ENCODE measurements around the gene MTF2. TPM values are rescaled to one million over a fixed set of nuclear protein-coding genes. Genes with fewer than 3 reads are reported as not detected.

Gene MTF2
- total and polyA plus RNA-seq, 9 of the 15 experiments (the other 6 are each of a cell fraction or from before 2014, with no cell fraction given) = 29.3 to 124 (median 57.7) TPM

DNA sequence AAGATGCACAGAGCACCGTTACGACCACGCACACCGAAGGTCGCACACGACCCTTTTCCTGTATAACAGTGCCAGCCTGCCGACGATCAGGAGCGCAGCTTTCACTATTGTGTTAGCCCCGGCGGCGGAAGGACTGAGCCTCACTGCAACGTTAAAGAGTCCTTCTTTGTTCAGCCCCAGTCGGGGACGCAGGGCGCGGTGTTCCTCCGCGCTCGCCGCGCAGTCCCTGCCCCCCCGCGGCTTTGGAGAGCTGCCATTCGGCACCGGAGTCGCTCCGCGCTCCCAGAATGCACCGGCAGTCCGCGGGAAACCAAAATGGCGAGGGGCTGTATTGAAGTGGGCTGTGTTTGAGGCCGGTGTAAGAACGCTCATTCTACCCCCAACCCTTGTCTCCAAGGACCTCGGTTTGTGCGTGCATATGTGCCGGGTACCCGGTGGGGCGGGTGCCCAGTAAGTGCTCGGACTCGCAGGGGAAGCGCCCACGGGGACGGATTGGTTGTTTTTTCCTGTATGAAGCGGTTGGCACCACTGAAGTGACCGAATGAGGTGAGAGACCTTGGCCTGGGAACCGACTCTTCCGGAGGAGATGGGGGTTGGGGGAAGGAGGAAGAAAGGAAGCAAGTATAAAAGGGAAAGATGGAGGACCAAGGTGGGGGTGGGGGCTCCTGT is at the start of gene MTF2 (continued):
- TF ChIP-seq, protein P1, sequence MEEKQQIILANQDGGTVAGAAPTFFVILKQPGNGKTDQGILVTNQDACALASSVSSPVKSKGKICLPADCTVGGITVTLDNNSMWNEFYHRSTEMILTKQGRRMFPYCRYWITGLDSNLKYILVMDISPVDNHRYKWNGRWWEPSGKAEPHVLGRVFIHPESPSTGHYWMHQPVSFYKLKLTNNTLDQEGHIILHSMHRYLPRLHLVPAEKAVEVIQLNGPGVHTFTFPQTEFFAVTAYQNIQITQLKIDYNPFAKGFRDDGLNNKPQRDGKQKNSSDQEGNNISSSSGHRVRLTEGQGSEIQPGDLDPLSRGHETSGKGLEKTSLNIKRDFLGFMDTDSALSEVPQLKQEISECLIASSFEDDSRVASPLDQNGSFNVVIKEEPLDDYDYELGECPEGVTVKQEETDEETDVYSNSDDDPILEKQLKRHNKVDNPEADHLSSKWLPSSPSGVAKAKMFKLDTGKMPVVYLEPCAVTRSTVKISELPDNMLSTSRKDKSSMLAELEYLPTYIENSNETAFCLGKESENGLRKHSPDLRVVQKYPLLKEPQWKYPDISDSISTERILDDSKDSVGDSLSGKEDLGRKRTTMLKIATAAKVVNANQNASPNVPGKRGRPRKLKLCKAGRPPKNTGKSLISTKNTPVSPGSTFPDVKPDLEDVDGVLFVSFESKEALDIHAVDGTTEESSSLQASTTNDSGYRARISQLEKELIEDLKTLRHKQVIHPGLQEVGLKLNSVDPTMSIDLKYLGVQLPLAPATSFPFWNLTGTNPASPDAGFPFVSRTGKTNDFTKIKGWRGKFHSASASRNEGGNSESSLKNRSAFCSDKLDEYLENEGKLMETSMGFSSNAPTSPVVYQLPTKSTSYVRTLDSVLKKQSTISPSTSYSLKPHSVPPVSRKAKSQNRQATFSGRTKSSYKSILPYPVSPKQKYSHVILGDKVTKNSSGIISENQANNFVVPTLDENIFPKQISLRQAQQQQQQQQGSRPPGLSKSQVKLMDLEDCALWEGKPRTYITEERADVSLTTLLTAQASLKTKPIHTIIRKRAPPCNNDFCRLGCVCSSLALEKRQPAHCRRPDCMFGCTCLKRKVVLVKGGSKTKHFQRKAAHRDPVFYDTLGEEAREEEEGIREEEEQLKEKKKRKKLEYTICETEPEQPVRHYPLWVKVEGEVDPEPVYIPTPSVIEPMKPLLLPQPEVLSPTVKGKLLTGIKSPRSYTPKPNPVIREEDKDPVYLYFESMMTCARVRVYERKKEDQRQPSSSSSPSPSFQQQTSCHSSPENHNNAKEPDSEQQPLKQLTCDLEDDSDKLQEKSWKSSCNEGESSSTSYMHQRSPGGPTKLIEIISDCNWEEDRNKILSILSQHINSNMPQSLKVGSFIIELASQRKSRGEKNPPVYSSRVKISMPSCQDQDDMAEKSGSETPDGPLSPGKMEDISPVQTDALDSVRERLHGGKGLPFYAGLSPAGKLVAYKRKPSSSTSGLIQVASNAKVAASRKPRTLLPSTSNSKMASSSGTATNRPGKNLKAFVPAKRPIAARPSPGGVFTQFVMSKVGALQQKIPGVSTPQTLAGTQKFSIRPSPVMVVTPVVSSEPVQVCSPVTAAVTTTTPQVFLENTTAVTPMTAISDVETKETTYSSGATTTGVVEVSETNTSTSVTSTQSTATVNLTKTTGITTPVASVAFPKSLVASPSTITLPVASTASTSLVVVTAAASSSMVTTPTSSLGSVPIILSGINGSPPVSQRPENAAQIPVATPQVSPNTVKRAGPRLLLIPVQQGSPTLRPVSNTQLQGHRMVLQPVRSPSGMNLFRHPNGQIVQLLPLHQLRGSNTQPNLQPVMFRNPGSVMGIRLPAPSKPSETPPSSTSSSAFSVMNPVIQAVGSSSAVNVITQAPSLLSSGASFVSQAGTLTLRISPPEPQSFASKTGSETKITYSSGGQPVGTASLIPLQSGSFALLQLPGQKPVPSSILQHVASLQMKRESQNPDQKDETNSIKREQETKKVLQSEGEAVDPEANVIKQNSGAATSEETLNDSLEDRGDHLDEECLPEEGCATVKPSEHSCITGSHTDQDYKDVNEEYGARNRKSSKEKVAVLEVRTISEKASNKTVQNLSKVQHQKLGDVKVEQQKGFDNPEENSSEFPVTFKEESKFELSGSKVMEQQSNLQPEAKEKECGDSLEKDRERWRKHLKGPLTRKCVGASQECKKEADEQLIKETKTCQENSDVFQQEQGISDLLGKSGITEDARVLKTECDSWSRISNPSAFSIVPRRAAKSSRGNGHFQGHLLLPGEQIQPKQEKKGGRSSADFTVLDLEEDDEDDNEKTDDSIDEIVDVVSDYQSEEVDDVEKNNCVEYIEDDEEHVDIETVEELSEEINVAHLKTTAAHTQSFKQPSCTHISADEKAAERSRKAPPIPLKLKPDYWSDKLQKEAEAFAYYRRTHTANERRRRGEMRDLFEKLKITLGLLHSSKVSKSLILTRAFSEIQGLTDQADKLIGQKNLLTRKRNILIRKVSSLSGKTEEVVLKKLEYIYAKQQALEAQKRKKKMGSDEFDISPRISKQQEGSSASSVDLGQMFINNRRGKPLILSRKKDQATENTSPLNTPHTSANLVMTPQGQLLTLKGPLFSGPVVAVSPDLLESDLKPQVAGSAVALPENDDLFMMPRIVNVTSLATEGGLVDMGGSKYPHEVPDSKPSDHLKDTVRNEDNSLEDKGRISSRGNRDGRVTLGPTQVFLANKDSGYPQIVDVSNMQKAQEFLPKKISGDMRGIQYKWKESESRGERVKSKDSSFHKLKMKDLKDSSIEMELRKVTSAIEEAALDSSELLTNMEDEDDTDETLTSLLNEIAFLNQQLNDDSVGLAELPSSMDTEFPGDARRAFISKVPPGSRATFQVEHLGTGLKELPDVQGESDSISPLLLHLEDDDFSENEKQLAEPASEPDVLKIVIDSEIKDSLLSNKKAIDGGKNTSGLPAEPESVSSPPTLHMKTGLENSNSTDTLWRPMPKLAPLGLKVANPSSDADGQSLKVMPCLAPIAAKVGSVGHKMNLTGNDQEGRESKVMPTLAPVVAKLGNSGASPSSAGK (IDR thresholded peaks at IDR 0.05) = peak; percentile 57
- no peak for TF ChIP-seq ZNF79 (CRISPR knock-in tag; IDR thresholded peaks at IDR 0.05; ENCODE audit: low read depth)
- TF ChIP-seq, protein P2, sequence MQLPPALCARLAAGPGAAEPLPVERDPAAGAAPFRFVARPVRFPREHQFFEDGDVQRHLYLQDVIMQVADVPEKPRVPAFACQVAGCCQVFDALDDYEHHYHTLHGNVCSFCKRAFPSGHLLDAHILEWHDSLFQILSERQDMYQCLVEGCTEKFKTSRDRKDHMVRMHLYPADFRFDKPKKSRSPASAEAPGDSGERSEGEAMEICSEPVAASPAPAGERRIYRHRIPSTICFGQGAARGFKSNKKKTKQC (CRISPR knock-in tag; IDR thresholded peaks at IDR 0.05) = peak; percentile 89
- TF ChIP-seq FOXK2 (conservative IDR thresholded peaks at IDR 0.05 in 1 of 2, IDR thresholded peaks at IDR 0.05 in 1 of 2; ENCODE audit: low read depth in 2 of 2) = peak in 1 of 2 experiments; percentile 72; a peak in 3 of 4 replicates
- peak; percentile 45 for TF ChIP-seq POU5F1 (IDR thresholded peaks at IDR 0.05; ENCODE audit: borderline replicate concordance, low read depth, low read length, partially characterized antibody)
- peak; percentile 84; the same call in 1 of the 2 replicates for TF ChIP-seq LEF1 (IDR thresholded peaks at IDR 0.05)
- peak; percentile 82; the same call in 1 of the 2 replicates for TF ChIP-seq SREBF2 (CRISPR knock-in tag; IDR thresholded peaks at IDR 0.05)
- TF ChIP-seq MBD2 (IDR thresholded peaks at IDR 0.05; ENCODE audit: borderline replicate concordance, low read depth) = peak; percentile 81
- TF ChIP-seq MTA3 (IDR thresholded peaks at IDR 0.05; ENCODE audit: borderline replicate concordance) = peak; percentile 97
- no peak for TF ChIP-seq FOXK1 (CRISPR knock-in tag; IDR thresholded peaks at IDR 0.05; ENCODE audit: borderline replicate concordance)
- TF ChIP-seq, protein P3, sequence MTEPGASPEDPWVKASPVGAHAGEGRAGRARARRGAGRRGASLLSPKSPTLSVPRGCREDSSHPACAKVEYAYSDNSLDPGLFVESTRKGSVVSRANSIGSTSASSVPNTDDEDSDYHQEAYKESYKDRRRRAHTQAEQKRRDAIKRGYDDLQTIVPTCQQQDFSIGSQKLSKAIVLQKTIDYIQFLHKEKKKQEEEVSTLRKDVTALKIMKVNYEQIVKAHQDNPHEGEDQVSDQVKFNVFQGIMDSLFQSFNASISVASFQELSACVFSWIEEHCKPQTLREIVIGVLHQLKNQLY (CRISPR knock-in tag; conservative IDR thresholded peaks at IDR 0.05) = 0 out of 4 replicates have a peak, but pooled peaks have one; percentile 25 to 28
- TF ChIP-seq, protein P4, sequence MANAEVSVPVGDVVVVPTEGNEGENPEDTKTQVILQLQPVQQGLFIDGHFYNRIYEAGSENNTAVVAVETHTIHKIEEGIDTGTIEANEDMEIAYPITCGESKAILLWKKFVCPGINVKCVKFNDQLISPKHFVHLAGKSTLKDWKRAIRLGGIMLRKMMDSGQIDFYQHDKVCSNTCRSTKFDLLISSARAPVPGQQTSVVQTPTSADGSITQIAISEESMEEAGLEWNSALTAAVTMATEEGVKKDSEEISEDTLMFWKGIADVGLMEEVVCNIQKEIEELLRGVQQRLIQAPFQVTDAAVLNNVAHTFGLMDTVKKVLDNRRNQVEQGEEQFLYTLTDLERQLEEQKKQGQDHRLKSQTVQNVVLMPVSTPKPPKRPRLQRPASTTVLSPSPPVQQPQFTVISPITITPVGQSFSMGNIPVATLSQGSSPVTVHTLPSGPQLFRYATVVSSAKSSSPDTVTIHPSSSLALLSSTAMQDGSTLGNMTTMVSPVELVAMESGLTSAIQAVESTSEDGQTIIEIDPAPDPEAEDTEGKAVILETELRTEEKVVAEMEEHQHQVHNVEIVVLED (CRISPR knock-in tag; IDR thresholded peaks at IDR 0.05) = peak; percentile 93

Data from K562 (cell line).